OCI-LY3 (cell line): Measurements from ENCODE around the gene MACC1.

ENCODE experiments used
- EZH2phosphoT487 ChIP-seq: fragments of 200-600 bp; shearing (Covaris generic); IDR thresholded peaks from 2 replicates; pipeline ENCODE4 v1.6.1; 2018; ENCODE audit warnings: antibody characterized with exemption, mixed run types, low read depth
- TF ChIP-seq, protein P1 (sequence below): fragments of 200-600, 300-600 bp; sonication (generic); IDR thresholded peaks from 2 replicates; pipeline ENCODE4 v1.5.1; 2014; ENCODE audit warnings: antibody characterized with exemption, low read length, low read depth

- TF ChIP-seq, protein P1, sequence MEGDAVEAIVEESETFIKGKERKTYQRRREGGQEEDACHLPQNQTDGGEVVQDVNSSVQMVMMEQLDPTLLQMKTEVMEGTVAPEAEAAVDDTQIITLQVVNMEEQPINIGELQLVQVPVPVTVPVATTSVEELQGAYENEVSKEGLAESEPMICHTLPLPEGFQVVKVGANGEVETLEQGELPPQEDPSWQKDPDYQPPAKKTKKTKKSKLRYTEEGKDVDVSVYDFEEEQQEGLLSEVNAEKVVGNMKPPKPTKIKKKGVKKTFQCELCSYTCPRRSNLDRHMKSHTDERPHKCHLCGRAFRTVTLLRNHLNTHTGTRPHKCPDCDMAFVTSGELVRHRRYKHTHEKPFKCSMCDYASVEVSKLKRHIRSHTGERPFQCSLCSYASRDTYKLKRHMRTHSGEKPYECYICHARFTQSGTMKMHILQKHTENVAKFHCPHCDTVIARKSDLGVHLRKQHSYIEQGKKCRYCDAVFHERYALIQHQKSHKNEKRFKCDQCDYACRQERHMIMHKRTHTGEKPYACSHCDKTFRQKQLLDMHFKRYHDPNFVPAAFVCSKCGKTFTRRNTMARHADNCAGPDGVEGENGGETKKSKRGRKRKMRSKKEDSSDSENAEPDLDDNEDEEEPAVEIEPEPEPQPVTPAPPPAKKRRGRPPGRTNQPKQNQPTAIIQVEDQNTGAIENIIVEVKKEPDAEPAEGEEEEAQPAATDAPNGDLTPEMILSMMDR, result no peak
- TF ChIP-seq EZH2phosphoT487, result peak; percentile 90
These were observed 21.7 kb upstream of the MACC1 start for GRCh38 chr7:20238754-20239324.
